Sigmoid colon (tissue), 3 donors: Measurements from ENCODE around the gene LONP2.

ENCODE experiments used
- POLR2A ChIP-seq, 2 donors: fragments of 450-650 bp; IDR thresholded peaks; one replicate each; pipeline ENCODE4 v1.6.1; 2016; ENCODE audit warnings: antibody characterized with exemption in 2 of 2, mild to moderate bottlenecking in 2 of 2, moderate library complexity in 2 of 2
- TF ChIP-seq, protein P1 (sequence below), 4 experiments: fragments of 450-650 bp in 3 of 4; fragments of 200-600 bp in 1 of 4; IDR thresholded peaks; one replicate each; pipeline ENCODE4 v1.5.1; 2016 to 2019; ENCODE audit warnings: antibody characterized with exemption in 4 of 4, mild to moderate bottlenecking in 3 of 4, moderate library complexity in 2 of 4

DNA sequence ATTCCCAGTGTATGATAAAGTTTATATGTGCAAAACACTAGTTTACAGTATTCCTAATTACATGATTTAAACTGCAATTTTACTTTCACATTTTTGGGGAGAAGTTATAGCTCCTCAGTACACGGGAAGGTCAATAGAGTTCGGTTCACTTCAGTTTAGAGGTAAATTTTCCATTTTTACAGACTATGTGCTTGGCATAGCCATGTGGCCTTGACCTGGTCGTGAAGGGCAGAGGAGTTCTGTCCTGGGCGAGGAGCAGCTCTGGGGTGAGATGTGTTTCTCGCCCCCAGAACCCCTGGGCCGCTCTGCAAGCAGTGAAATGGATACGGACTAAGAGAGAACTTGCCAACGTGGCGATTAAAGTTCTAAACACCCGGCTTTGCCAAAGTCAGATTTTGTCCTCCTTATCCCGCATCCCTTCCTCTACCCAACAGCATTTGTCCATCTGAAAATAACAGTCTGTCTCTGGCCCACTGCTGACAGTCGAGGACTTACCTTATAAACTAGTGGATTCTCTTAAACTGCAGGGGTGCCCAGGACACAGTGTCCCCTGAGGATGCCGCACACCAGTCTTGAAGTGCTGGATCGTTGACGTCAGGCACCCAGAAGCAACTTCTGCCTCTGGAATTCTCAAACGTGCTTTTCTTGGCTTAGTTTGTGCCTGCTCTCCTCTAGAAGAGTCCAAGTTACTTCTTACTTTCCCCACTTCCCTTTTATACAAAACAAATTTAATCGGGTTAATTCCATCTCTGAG lies 142.6 kb downstream of the LONP2 start:
- no peak for TF ChIP-seq POLR2A (IDR thresholded peaks at IDR 0.05)
- TF ChIP-seq, protein P1, sequence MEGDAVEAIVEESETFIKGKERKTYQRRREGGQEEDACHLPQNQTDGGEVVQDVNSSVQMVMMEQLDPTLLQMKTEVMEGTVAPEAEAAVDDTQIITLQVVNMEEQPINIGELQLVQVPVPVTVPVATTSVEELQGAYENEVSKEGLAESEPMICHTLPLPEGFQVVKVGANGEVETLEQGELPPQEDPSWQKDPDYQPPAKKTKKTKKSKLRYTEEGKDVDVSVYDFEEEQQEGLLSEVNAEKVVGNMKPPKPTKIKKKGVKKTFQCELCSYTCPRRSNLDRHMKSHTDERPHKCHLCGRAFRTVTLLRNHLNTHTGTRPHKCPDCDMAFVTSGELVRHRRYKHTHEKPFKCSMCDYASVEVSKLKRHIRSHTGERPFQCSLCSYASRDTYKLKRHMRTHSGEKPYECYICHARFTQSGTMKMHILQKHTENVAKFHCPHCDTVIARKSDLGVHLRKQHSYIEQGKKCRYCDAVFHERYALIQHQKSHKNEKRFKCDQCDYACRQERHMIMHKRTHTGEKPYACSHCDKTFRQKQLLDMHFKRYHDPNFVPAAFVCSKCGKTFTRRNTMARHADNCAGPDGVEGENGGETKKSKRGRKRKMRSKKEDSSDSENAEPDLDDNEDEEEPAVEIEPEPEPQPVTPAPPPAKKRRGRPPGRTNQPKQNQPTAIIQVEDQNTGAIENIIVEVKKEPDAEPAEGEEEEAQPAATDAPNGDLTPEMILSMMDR (IDR thresholded peaks at IDR 0.05): no peak
